GM10847 (cell line): ENCODE measurements around the gene FAM24A.

ENCODE experiments used
- POLR2A ChIP-seq: IDR thresholded peaks from 2 replicates; pipeline ENCODE4 v1.6.1; 2011; ENCODE audit not compliant: insufficient read length; ENCODE audit errors: extremely low read depth

FAM24A gene

GRCh38 chr10:122910310-122910709 is at the start of gene FAM24A:
TSS of gene FAM24A (plus strand) at chr10:122910610. CDS start at chr10:122911635, 1,025 bp downstream.
- no peak for TF ChIP-seq POLR2A

- TF ChIP-seq POLR2A, result no peak
Measured at GRCh38 chr10:122861711-122862161, 48.7 kb upstream of the FAM24A start.

- no peak for TF ChIP-seq POLR2A
Measured at GRCh38 chr10:122863216-122864193, 46.9 kb upstream of the FAM24A start.

- TF ChIP-seq POLR2A, result no peak
Measured at GRCh38 chr10:122864194-122864592, 46.2 kb upstream of the FAM24A start.

- no peak for TF ChIP-seq POLR2A
Measured at GRCh38 chr10:122864901-122865300, 45.5 kb upstream of the FAM24A start.

GRCh38 chr10:122875843-122876466 is 34.5 kb upstream of the FAM24A start:
- TF ChIP-seq POLR2A, result no peak

- no peak for TF ChIP-seq POLR2A
Measured at GRCh38 chr10:122876467-122876855, 33.9 kb upstream of the FAM24A start.

GRCh38 chr10:122877264-122877663 is 33.1 kb upstream of the FAM24A start:
- TF ChIP-seq POLR2A, result no peak

GRCh38 chr10:122878799-122879338 is 31.5 kb upstream of the FAM24A start:
- no peak for TF ChIP-seq POLR2A

- peak; percentile 50 for TF ChIP-seq POLR2A
Measured at GRCh38 chr10:122879339-122880273, 30.8 kb upstream of the FAM24A start, which contains the start of gene FAM24B. TSS of gene FAM24B (minus strand) at chr10:122879581. CDS start at chr10:122850515, 29,066 bp downstream.

GRCh38 chr10:122882766-122883165 is 27.6 kb upstream of the FAM24A start:
- TF ChIP-seq POLR2A, result no peak

- no peak for TF ChIP-seq POLR2A
Measured at GRCh38 chr10:122884166-122884565, 26.2 kb upstream of the FAM24A start.

- TF ChIP-seq POLR2A, result no peak
Measured at GRCh38 chr10:122894261-122894944, 16.0 kb upstream of the FAM24A start.

- TF ChIP-seq POLR2A, result no peak
Measured at GRCh38 chr10:122911889-122912484, 1.6 kb downstream of the FAM24A start.
